Thyroid gland (tissue), 4 donors: Measurements from ENCODE around the gene CASP2.

Experiments used
- CTCF ChIP-seq, 6 experiments: fragments of 200-600 bp in 3 of 6; fragments of 450-650 bp in 3 of 6; sonication (generic) in 3 of 6; IDR thresholded peaks; one replicate each; pipeline ENCODE4 v1.5.1; 2016 to 2019; ENCODE audit warnings: antibody characterized with exemption in 6 of 6, mild to moderate bottlenecking in 2 of 6, inconsistent platforms in 1 of 6, moderate library complexity in 1 of 6
- POLR2A ChIP-seq, 2 donors: fragments of 450-650 bp; IDR thresholded peaks; one replicate each; pipeline ENCODE4 v1.6.1; 2017; ENCODE audit warnings: antibody characterized with exemption in 2 of 2, mild to moderate bottlenecking in 2 of 2, moderate library complexity in 1 of 2

- peak in 5 of 6 experiments; percentile 41 to 71 (median 46) for TF ChIP-seq CTCF (IDR thresholded peaks at IDR 0.05)
- TF ChIP-seq POLR2A (IDR thresholded peaks at IDR 0.05) = no peak
These were observed 57.3 kb downstream of the CASP2 start for GRCh38 chr7:143345428-143345900.
